ENCODE results near the gene CASP10. TPM values are rescaled to one million over a fixed set of nuclear protein-coding genes. Genes with fewer than 3 reads are reported as not detected.

The CASP10 gene, protein sequence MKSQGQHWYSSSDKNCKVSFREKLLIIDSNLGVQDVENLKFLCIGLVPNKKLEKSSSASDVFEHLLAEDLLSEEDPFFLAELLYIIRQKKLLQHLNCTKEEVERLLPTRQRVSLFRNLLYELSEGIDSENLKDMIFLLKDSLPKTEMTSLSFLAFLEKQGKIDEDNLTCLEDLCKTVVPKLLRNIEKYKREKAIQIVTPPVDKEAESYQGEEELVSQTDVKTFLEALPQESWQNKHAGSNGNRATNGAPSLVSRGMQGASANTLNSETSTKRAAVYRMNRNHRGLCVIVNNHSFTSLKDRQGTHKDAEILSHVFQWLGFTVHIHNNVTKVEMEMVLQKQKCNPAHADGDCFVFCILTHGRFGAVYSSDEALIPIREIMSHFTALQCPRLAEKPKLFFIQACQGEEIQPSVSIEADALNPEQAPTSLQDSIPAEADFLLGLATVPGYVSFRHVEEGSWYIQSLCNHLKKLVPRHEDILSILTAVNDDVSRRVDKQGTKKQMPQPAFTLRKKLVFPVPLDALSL
- total RNA-seq (2021) (0.85 and 1.2 TPM in 2 replicates), Bru-seq, nascent RNA (percentile 37 among the genes with signal in this experiment), BruChase-seq, experiment 1, labeled RNA remaining after a 2-hour chase (percentile 34 among the genes with signal in this experiment), BruChase-seq, experiment 2, labeled RNA remaining after a 6-hour chase (percentile 36 among the genes with signal in this experiment)
- long read RNA-seq, partial matches to known transcripts: 0 of 2 reads
- long read RNA-seq, other reads (novel, unspliced or antisense): 2 of 2 reads

DNA sequence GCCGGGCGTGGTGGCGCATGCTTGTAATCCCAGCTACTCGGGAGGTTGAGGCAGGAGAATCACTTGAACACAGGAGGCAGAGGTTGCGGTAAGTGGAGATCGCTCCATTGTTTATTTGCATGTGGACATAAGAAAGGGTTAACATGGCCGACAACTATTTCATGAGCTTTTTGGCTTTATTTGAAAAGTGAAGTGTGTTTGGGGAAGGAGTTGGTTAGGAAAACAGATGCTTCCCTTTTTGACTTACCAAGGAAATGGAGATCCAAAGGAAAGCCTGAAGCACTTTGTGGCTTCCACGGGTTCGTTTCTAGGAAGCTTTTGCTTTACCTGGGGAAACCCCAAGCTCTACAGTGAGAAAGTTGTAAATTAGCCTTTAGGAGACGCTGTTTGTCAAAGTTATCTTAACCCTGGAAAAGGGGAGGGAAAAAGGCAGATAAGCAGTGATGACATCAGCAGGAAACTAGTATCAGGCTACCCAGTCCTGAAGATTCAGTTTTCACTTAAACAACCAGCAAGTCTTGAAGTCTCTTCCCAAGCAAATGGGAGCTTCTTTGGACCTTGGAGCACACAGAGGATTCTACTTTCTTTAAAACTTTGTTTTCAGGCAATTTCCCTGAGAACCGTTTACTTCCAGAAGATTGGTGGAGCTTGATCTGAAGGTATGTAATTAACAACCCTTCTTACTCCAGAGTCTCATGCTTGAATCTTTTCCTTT, at the start of gene CASP10:
TSS of gene CASP10 (plus strand) at position 492 of the 715 bp plus-strand sequence. CDS start 2,637 bp downstream, outside the sequence.
- ChIA-PET POLR2A (ENCODE audit: low non-redundant PET) (no interaction called here), CTCF (interaction anchor here (1.0 to 1.7 kb wide), 2 partner anchors 18 to 49 kb away, joined by 4 to 7 read pairs; no protein-coding TSS in a partner anchor)
- BruUV-seq (replicated peaks): no TSS peak
- peak; percentile 57 for DNase-seq (ENCODE audit: low spot score)
- TF ChIP-seq EZH2 (IDR thresholded peaks at IDR 0.05; ENCODE audit: borderline replicate concordance, low read depth, low read length, poor library complexity, severe bottlenecking): no peak
- TF ChIP-seq, protein P1, sequence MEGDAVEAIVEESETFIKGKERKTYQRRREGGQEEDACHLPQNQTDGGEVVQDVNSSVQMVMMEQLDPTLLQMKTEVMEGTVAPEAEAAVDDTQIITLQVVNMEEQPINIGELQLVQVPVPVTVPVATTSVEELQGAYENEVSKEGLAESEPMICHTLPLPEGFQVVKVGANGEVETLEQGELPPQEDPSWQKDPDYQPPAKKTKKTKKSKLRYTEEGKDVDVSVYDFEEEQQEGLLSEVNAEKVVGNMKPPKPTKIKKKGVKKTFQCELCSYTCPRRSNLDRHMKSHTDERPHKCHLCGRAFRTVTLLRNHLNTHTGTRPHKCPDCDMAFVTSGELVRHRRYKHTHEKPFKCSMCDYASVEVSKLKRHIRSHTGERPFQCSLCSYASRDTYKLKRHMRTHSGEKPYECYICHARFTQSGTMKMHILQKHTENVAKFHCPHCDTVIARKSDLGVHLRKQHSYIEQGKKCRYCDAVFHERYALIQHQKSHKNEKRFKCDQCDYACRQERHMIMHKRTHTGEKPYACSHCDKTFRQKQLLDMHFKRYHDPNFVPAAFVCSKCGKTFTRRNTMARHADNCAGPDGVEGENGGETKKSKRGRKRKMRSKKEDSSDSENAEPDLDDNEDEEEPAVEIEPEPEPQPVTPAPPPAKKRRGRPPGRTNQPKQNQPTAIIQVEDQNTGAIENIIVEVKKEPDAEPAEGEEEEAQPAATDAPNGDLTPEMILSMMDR (conservative IDR thresholded peaks at IDR 0.05; ENCODE audit: low read depth, low read length): peak; percentile 37; the same call in 1 of the 2 replicates
- Histone ChIP-seq H3K4me1 (ENCODE audit: insufficient read depth, low read length, poor library complexity, severe bottlenecking) (no peaks in the 10 kb centered on the region), H3K9me3 (ENCODE audit: low read depth, low read length, poor library complexity, severe bottlenecking) (no peaks in the 10 kb centered on the region), H3K27me3 (replicated peaks; ENCODE audit: insufficient read depth, low read depth, low read length, poor library complexity) (no peaks in the 10 kb centered on the region), H3K36me3 (ENCODE audit: insufficient read depth, low read length, poor library complexity, severe bottlenecking) (no peaks in the 10 kb centered on the region), H3K27ac (ENCODE audit: low read depth, low read length, poor library complexity, severe bottlenecking) (no peak within 1 kb of the TSS), H3K4me3 (ENCODE audit: low read depth, low read length, poor library complexity, severe bottlenecking) (peak within 1 kb of the TSS; percentile 20)
- intact Hi-C loops (cut with micrococcal nuclease; ENCODE audit: unreplicated experiment): loop anchor here (5.0 kb wide), 1 partner anchor 49 kb away; no protein-coding TSS in a partner anchor

DNA sequence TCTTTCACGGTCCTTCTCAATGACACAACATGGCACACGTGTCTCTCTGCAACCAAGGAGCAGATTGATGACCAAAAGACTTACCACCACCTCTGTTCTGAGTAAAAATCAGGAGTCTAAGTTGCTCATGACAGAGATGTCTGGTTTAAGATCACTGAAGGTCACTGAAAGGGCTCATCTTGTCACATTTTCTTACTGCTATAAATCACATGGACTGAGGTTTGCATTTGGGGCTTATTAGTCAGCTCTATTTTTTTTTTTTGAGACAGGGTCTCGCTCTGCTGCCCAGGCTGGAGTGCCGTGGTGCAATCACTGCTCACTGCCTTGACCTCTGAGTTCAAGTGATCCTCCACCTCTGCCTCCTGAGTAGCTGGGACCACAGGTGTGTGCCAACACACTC, 47.6 kb upstream of the CASP10 start:
- H3K36me3 ChIP-seq (ENCODE audit: insufficient read depth, low read length, poor library complexity, severe bottlenecking): peaks cover 35% of the 10 kb centered on the region

More for the DNA sequence above, 47.6 kb upstream of the CASP10 start:
- Histone ChIP-seq H3K4me3 (ENCODE audit: low read depth, low read length, poor library complexity, severe bottlenecking) (no peak overlapping the region), H3K4me1 (ENCODE audit: insufficient read depth, low read length, poor library complexity, severe bottlenecking) (no peaks in the 10 kb centered on the region), H3K27me3 (replicated peaks; ENCODE audit: insufficient read depth, low read depth, low read length, poor library complexity) (no peaks in the 10 kb centered on the region), H3K27ac (ENCODE audit: low read depth, low read length, poor library complexity, severe bottlenecking) (no peak overlapping the region), H3K9me3 (ENCODE audit: low read depth, low read length, poor library complexity, severe bottlenecking) (no peaks in the 10 kb centered on the region)
- POLR2A ChIA-PET (ENCODE audit: low non-redundant PET): no interaction called here
- BruUV-seq (replicated peaks): no TSS peak
- no peak for DNase-seq (ENCODE audit: low spot score)
- TF ChIP-seq, protein P1 (conservative IDR thresholded peaks at IDR 0.05; ENCODE audit: low read depth, low read length): no peak
- no peak for TF ChIP-seq EZH2 (IDR thresholded peaks at IDR 0.05; ENCODE audit: borderline replicate concordance, low read depth, low read length, poor library complexity, severe bottlenecking)
- intact Hi-C loops (cut with micrococcal nuclease; ENCODE audit: unreplicated experiment): no loop called here
- CTCF ChIA-PET: no interaction called here

All from A673 (cell line).